HG03520 (cell line): ENCODE measurements around the gene FHOD3.

ENCODE experiments used
- ATAC-seq: cut with Tn5 transposase; IDR thresholded peaks from one replicate; pipeline ENCODE4 v1.9.1; 2021; ENCODE audit warnings: mild to moderate bottlenecking, moderate library complexity; ENCODE audit not compliant: unreplicated experiment

FHOD3 gene

GRCh38 chr18:36505665-36506064 lies 208.2 kb downstream of the FHOD3 start:
- no peak for ATAC-seq

- ATAC-seq, result no peak
These were observed 212.2 kb downstream of the FHOD3 start for GRCh38 chr18:36509646-36510197.

GRCh38 chr18:36511791-36512352 lies 214.4 kb downstream of the FHOD3 start:
- no peak for ATAC-seq

- ATAC-seq, result no peak
These were observed 216.0 kb downstream of the FHOD3 start for GRCh38 chr18:36513556-36513955.

GRCh38 chr18:36514778-36515177 lies 217.3 kb downstream of the FHOD3 start:
- ATAC-seq, result no peak

GRCh38 chr18:36516258-36516657 lies 218.7 kb downstream of the FHOD3 start:
- ATAC-seq, result no peak

- ATAC-seq, result no peak
These were observed 219.2 kb downstream of the FHOD3 start for GRCh38 chr18:36516726-36517125.

GRCh38 chr18:36518839-36519238 lies 221.3 kb downstream of the FHOD3 start:
- no peak for ATAC-seq

GRCh38 chr18:36519358-36519757 lies 221.8 kb downstream of the FHOD3 start:
- ATAC-seq, result peak; percentile 51

GRCh38 chr18:36522509-36522908 lies 225.0 kb downstream of the FHOD3 start:
- ATAC-seq, result no peak

- ATAC-seq, result no peak
These were observed 228.4 kb downstream of the FHOD3 start for GRCh38 chr18:36525913-36526312.

GRCh38 chr18:36526611-36527010 lies 229.1 kb downstream of the FHOD3 start:
- no peak for ATAC-seq

GRCh38 chr18:36527051-36527450 lies 229.5 kb downstream of the FHOD3 start:
- ATAC-seq, result no peak

GRCh38 chr18:36527740-36528455 lies 230.4 kb downstream of the FHOD3 start:
- ATAC-seq, result no peak

GRCh38 chr18:36529747-36530146 lies 232.2 kb downstream of the FHOD3 start:
- ATAC-seq, result no peak

GRCh38 chr18:36530676-36531405 lies 233.3 kb downstream of the FHOD3 start:
- no peak for ATAC-seq

GRCh38 chr18:36531636-36532035 lies 234.1 kb downstream of the FHOD3 start:
- no peak for ATAC-seq

GRCh38 chr18:36532394-36532793 lies 234.9 kb downstream of the FHOD3 start:
- ATAC-seq, result no peak

GRCh38 chr18:36532815-36533214 lies 235.3 kb downstream of the FHOD3 start:
- no peak for ATAC-seq

- no peak for ATAC-seq
These were observed 236.1 kb downstream of the FHOD3 start for GRCh38 chr18:36533446-36534153.

- ATAC-seq, result no peak
These were observed 236.7 kb downstream of the FHOD3 start for GRCh38 chr18:36534154-36534688.
